NCI-H1417 treated with DMSO at 0.1 percent for 48 hours (cell line): ENCODE results near the gene ERCC2.
A peak's percentile ranks its signal among the peaks of the same experiment; 100 is the strongest.
"Not testable (repeated sequence)": the region's sequence is repeated elsewhere in the genome, so short reads cannot be mapped to it uniquely, and the experiment has no call there.

Experiments
- DNase-seq: peaks from one replicate; lab custom pipeline; 2025; lab: John Stamatoyannopoulos, UW

ERCC2 gene

GRCh38 chr19:45370410-45371204 lies at the start of gene ERCC2:
Gene ERCC2, minus strand, starts transcription at chr19:45370573. Its CDS starts 33 bp downstream, at chr19:45370540.
- peak; percentile 78 for DNase-seq

- no peak for DNase-seq
Measured at GRCh38 chr19:45419895-45420294, 49.5 kb upstream of the ERCC2 start.

GRCh38 chr19:45419396-45419795 lies 49.0 kb upstream of the ERCC2 start:
- no peak for DNase-seq

- DNase-seq: no peak
Measured at GRCh38 chr19:45418802-45419201, 48.4 kb upstream of the ERCC2 start.

- no peak for DNase-seq
Measured at GRCh38 chr19:45417151-45417550, 46.8 kb upstream of the ERCC2 start.

- no peak for DNase-seq
Measured at GRCh38 chr19:45414468-45414867, 44.1 kb upstream of the ERCC2 start.

GRCh38 chr19:45413497-45413896 lies 43.1 kb upstream of the ERCC2 start:
- DNase-seq: no peak

GRCh38 chr19:45410330-45410729 lies 40.0 kb upstream of the ERCC2 start:
- DNase-seq: not testable (repeated sequence)

GRCh38 chr19:45409557-45409920 lies 39.2 kb upstream of the ERCC2 start:
- no peak for DNase-seq

- DNase-seq: no peak
Measured at GRCh38 chr19:45408830-45409556, 38.6 kb upstream of the ERCC2 start.

GRCh38 chr19:45408121-45408520 lies 37.7 kb upstream of the ERCC2 start:
- DNase-seq: no peak

GRCh38 chr19:45407585-45407984 lies 37.2 kb upstream of the ERCC2 start:
- not testable (repeated sequence) for DNase-seq

GRCh38 chr19:45407091-45407375 lies 36.7 kb upstream of the ERCC2 start:
- DNase-seq: no peak

- DNase-seq: peak; percentile 48
Measured at GRCh38 chr19:45406226-45407090, 36.1 kb upstream of the ERCC2 start, which contains the start of gene POLR1G. Gene POLR1G, plus strand, starts transcription at chr19:45406644. Its CDS starts 53 bp downstream, at chr19:45406697.

GRCh38 chr19:45405435-45406225 lies 35.3 kb upstream of the ERCC2 start:
- peak; percentile 13 for DNase-seq

- DNase-seq: peak; percentile 50
Measured at GRCh38 chr19:45404557-45405434, 34.4 kb upstream of the ERCC2 start, which contains the start of gene PPP1R13L. Gene PPP1R13L, minus strand, starts transcription at chr19:45405069. Its CDS starts 6,751 bp downstream, at chr19:45398318.

- no peak for DNase-seq
Measured at GRCh38 chr19:45403781-45404556, 33.6 kb upstream of the ERCC2 start.

GRCh38 chr19:45403272-45403671 lies 32.9 kb upstream of the ERCC2 start:
- no peak for DNase-seq

- DNase-seq: no peak
Measured at GRCh38 chr19:45402298-45403061, 32.1 kb upstream of the ERCC2 start.
